Osteocyte (in vitro differentiated cells): ENCODE data around the gene COMMD6. TPM values are rescaled to one million over a fixed set of nuclear protein-coding genes. Genes with fewer than 3 reads are reported as not detected.

ENCODE experiments used
- DNase-seq: peaks from one replicate; pipeline ENCODE4 v3.0.0; 2021; ENCODE audit warnings: mixed read lengths; ENCODE audit not compliant: unreplicated experiment; ENCODE audit errors: extremely low spot score
- H3K27ac Mint-ChIP-seq: one replicate; pipeline ENCODE4 v1.8.0; 2021; ENCODE audit warnings: mild to moderate bottlenecking, mixed read lengths; ENCODE audit not compliant: unreplicated experiment
- H3K27me3 Mint-ChIP-seq: one replicate; pipeline ENCODE4 v1.8.0; 2021; ENCODE audit warnings: mixed read lengths; ENCODE audit not compliant: unreplicated experiment
- H3K36me3 Mint-ChIP-seq: one replicate; pipeline ENCODE4 v1.8.0; 2021; ENCODE audit warnings: mixed read lengths; ENCODE audit not compliant: unreplicated experiment
- H3K4me1 Mint-ChIP-seq: one replicate; pipeline ENCODE4 v1.8.0; 2021; ENCODE audit warnings: mixed read lengths; ENCODE audit not compliant: unreplicated experiment
- H3K4me3 Mint-ChIP-seq: one replicate; pipeline ENCODE4 v1.8.0; 2021; ENCODE audit warnings: mild to moderate bottlenecking, moderate library complexity, mixed read lengths; ENCODE audit not compliant: unreplicated experiment
- H3K9me3 Mint-ChIP-seq: one replicate; pipeline ENCODE4 v1.8.0; 2021; ENCODE audit warnings: mixed read lengths; ENCODE audit not compliant: unreplicated experiment
- total RNA-seq: library from RNA; stranded (reverse); gene quantifications from 2 replicates; pipeline ENCODE4 v1.2.1, GENCODE V29; 2021
- TF ChIP-seq, protein P1 (sequence below): fragments of 200-600 bp; sonication (generic); IDR thresholded peaks from 2 replicates; pipeline ENCODE4 v1.5.0; 2021; ENCODE audit warnings: antibody characterized with exemption, mild to moderate bottlenecking, moderate library complexity

COMMD6 gene
- total RNA-seq, 1 donor from 2014 or later: 124 TPM

DNA sequence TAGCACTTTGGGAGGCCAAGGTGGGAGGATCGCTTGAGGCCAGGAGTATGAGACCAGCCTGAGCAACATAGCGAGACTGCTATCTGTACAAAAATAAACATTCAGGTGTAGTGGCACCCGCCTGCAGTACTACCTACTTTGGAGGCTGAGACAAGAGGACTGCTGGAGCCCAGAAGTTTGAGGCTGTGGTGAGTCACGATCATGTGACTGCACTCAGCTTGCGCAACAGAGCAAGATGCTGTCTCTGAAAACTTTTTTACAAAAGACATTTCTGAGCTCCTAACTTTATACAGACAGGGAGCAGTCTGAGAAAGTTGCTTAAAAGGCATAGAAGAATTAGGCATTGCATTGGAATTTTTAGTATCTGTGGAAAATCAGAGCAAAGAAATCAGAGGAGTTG lies 45.3 kb downstream of the COMMD6 start:
- TF ChIP-seq, protein P1, sequence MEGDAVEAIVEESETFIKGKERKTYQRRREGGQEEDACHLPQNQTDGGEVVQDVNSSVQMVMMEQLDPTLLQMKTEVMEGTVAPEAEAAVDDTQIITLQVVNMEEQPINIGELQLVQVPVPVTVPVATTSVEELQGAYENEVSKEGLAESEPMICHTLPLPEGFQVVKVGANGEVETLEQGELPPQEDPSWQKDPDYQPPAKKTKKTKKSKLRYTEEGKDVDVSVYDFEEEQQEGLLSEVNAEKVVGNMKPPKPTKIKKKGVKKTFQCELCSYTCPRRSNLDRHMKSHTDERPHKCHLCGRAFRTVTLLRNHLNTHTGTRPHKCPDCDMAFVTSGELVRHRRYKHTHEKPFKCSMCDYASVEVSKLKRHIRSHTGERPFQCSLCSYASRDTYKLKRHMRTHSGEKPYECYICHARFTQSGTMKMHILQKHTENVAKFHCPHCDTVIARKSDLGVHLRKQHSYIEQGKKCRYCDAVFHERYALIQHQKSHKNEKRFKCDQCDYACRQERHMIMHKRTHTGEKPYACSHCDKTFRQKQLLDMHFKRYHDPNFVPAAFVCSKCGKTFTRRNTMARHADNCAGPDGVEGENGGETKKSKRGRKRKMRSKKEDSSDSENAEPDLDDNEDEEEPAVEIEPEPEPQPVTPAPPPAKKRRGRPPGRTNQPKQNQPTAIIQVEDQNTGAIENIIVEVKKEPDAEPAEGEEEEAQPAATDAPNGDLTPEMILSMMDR: no peak
- no peaks in the 10 kb centered on the region for H3K27me3 Mint-ChIP-seq
- peaks cover 2% of the 10 kb centered on the region for H3K4me1 Mint-ChIP-seq
- H3K9me3 Mint-ChIP-seq: no peaks in the 10 kb centered on the region
- H3K27ac Mint-ChIP-seq: no peak overlapping the region
- H3K36me3 Mint-ChIP-seq: no peaks in the 10 kb centered on the region
- no peak for DNase-seq
- H3K4me3 Mint-ChIP-seq: no peak overlapping the region

DNA sequence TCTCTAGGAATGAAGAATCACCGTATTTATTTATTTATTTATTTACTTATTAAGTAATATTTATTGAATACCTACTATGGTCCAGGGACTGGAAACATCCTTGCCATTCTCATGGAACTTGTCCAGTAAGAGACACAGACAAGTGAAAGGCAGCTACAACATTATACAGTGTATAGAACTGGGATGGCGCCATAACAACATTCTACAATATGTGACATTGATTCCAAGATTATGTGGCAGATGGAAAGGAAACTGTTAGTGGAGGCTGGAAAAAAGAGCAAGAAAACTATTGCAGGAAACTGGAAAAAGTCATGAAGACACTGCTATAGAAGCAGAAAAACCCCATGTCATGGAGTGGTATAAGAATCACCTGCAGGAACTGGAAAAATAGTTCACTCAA lies 46.3 kb downstream of the COMMD6 start:
- H3K4me3 Mint-ChIP-seq: no peak overlapping the region
- no peak overlapping the region for H3K27ac Mint-ChIP-seq
- no peaks in the 10 kb centered on the region for H3K9me3 Mint-ChIP-seq
- TF ChIP-seq, protein P1: no peak
- H3K4me1 Mint-ChIP-seq: peaks cover 2% of the 10 kb centered on the region
- DNase-seq: no peak
- no peaks in the 10 kb centered on the region for H3K27me3 Mint-ChIP-seq
- no peaks in the 10 kb centered on the region for H3K36me3 Mint-ChIP-seq

DNA sequence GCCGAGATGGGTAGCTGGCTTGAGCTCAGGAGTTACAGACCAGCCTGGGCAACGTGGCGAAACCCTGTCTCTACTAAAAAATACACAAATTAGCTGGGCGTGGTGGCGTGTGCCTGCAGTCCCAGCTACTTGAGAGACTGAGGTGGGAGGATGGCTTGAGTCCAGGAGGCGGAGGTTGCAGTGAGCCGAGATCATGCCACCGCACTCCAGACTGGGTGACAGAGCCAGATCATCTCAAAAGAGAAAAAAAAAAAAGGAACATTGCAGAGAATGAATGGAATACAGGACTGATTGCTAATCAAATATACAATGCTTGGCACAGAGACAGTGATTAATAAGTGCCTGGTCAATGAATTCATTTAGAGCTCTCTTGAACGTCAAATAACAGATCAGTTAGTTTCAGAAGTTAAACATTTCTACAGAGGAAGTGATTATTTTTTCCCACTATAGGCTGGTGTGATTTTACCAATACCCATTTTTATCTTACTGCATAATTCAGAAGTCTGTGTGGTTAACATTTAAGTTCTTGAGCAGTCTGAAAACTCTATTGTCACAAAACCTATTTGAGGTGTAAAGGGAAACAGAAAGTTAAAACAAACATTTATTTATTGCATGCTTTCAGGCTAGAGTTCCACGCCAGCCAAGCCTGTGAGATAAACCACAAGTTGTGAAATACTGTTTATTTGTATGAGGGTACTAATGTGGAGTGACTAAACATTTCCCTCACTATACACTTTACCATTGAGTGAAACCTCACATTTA lies 48.0 kb downstream of the COMMD6 start:
- Mint-ChIP-seq H3K27me3 (no peaks in the 10 kb centered on the region), H3K9me3 (no peaks in the 10 kb centered on the region), H3K27ac (no peak overlapping the region), H3K36me3 (no peaks in the 10 kb centered on the region), H3K4me1 (peaks cover 5% of the 10 kb centered on the region), H3K4me3 (no peak overlapping the region)
- no peak for DNase-seq
- TF ChIP-seq, protein P1: no peak

DNA sequence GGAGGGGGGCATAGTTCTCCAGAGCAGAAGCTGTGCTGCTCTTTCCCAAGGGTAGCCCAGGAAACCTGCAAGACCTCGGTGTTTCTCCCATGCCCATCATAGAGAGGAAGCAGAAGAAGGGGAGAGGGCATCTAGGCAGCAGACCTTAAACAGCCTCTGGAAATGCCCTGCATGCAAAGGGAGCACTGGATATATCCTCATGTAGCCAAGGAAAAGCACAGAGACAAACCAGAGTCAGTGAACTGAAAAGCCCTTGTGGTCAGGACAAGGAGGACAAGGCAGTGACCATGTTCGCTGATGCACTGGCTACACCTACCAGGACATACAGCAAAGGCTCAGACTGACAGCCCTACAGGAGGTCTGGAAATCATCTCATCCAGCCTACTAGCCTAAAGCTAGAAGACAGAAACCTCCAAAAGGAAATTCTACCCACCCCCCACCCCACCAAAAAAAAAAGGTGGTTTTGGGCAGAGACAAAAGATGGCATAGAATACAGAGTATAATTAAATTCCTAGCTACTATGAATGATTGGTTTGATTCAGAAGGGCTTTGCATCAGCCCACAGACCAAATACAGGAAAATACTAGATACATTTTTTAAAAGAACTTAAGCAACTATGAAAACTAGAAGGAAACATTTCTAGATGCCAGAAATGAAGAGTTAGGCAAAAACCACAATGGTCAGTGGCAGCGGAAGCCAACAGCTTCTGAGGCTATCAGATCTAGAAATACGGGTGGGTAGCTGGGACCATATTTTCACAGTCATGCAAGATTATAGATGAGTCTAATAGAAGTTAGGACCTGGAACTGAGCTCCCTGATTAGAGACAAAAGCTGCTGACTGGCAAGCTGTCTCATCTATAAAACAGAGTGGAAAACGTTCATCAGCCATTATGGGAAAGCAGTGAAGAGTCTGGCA lies 51.2 kb downstream of the COMMD6 start:
- TF ChIP-seq, protein P1: no peak
- Mint-ChIP-seq H3K4me1 (peaks cover 12% of the 10 kb centered on the region), H3K4me3 (no peak overlapping the region), H3K9me3 (no peaks in the 10 kb centered on the region), H3K27me3 (no peaks in the 10 kb centered on the region), H3K27ac (no peak overlapping the region), H3K36me3 (no peaks in the 10 kb centered on the region)
- DNase-seq: no peak
